ENCODE data around the gene FES. TPM values are rescaled to one million over a fixed set of nuclear protein-coding genes. Genes with fewer than 3 reads are reported as not detected.

The FES gene
- total RNA-seq, 1 experiment from 2014 or later, result 6.7 TPM

GRCh38 chr15:90877315-90877714 is 7.0 kb upstream of the FES start:
- Histone ChIP-seq H3K27ac (ENCODE audit: insufficient read length, low read depth, low read length) (no peak overlapping the region), H3K79me2 (ENCODE audit: insufficient read depth, low read length) (no peaks in the 10 kb centered on the region), H2AK5ac (ENCODE audit: insufficient read length, low read length) (no peak overlapping the region), H4K8ac (replicated peaks; ENCODE audit: insufficient read length, low read depth, low read length) (no peak overlapping the region), H3K4ac (ENCODE audit: low read depth, low read length) (no peak overlapping the region), H4K5ac (ENCODE audit: insufficient read length, low read depth, low read length) (no peak overlapping the region), H3K9me3 (ENCODE audit: control insufficient read depth, low read depth, low read length) (no peaks in the 10 kb centered on the region), H2BK20ac (ENCODE audit: low read depth, low read length, poor library complexity, severe bottlenecking) (no peak overlapping the region), H3K79me1 (ENCODE audit: insufficient read depth, low read depth, low read length, poor library complexity, severe bottlenecking) (peaks cover 2% of the 10 kb centered on the region), H2BK12ac (ENCODE audit: insufficient read length, low read depth, low read length) (no peak overlapping the region), H3K4me1 (ENCODE audit: insufficient read depth, low read length) (peaks cover 3% of the 10 kb centered on the region; the same call in 1 of the 2 replicates), H3K14ac (ENCODE audit: insufficient read depth, low read length) (no peak overlapping the region), H3K56ac (ENCODE audit: insufficient read length, low read depth, low read length) (no peak overlapping the region), H3K4me2 (ENCODE audit: insufficient read depth, insufficient read length, low read length) (no peak overlapping the region), H2BK120ac (ENCODE audit: low read depth, low read length, poor library complexity, severe bottlenecking) (no peak overlapping the region), H2BK5ac (ENCODE audit: insufficient read length, low read length) (no peak overlapping the region), H3K9ac (ENCODE audit: extremely low read depth, insufficient read length, low read length) (no peak overlapping the region), H3K23ac (ENCODE audit: insufficient read length, low read depth, low read length) (no peak overlapping the region), H4K91ac (ENCODE audit: insufficient read length, low read depth, low read length) (no peak overlapping the region), H3K27me3 (ENCODE audit: insufficient read depth, low read length) (no peaks in the 10 kb centered on the region), H3T11ph (ENCODE audit: low read length) (no peak overlapping the region), H2BK15ac (ENCODE audit: low read depth, low read length) (no peak overlapping the region), H4K20me1 (ENCODE audit: control insufficient read depth, insufficient read depth, insufficient read length) (no peaks in the 10 kb centered on the region), H2AFZ (ENCODE audit: low read length) (no peak overlapping the region), H3K23me2 (ENCODE audit: insufficient read length, low read depth, low read length, poor library complexity, severe bottlenecking) (peaks cover under 1% of the 10 kb centered on the region), H3K18ac (ENCODE audit: insufficient read length, low read depth, low read length) (no peak overlapping the region)
- no peak overlapping the region for H3K4me3 Mint-ChIP-seq
- H3K36me3 Mint-ChIP-seq (ENCODE audit: insufficient read depth in 1 of 3, low read depth in 3 of 3), result peaks cover 20 to 41% (median 33%) of the 10 kb centered on the region in 3 experiments; a peak in 6 of 7 replicates
- H3K27ac Mint-ChIP-seq, result peak overlapping the region in 1 of 3 experiments; percentile 31; a peak in 2 of 7 replicates
- no peak for TF ChIP-seq CTCF (conservative IDR thresholded peaks at IDR 0.05)
- H3K4me1 Mint-ChIP-seq, result peaks cover 21 to 25% of the 10 kb centered on the region in 2 experiments
- no peaks in the 10 kb centered on the region for H3K9me3 Mint-ChIP-seq
- no peak for DNase-seq
- no CpG with 5 or more reads among the region's 14 CpGs for WGBS (ENCODE audit: extremely low coverage, insufficient read length, low lambda C conversion rate)
- H3K27me3 Mint-ChIP-seq (ENCODE audit: low read depth), result no peaks in the 10 kb centered on the region

Measured in H9 (cell line).